Stimulated activated CD8-positive, alpha-beta memory T cell treated with anti-CD3 and anti-CD28 coated beads, Interleukin-12 subunit alpha, Interleukin-12 subunit beta, amount 100 ng/mL, for 24 hours (primary cell): ENCODE measurements around the gene NRG2.

Source experiments
- DNase-seq: peaks from one replicate; pipeline ENCODE4 v3.0.0-alpha.2; 2020; ENCODE audit errors: extremely low read depth

Gene NRG2

DNA sequence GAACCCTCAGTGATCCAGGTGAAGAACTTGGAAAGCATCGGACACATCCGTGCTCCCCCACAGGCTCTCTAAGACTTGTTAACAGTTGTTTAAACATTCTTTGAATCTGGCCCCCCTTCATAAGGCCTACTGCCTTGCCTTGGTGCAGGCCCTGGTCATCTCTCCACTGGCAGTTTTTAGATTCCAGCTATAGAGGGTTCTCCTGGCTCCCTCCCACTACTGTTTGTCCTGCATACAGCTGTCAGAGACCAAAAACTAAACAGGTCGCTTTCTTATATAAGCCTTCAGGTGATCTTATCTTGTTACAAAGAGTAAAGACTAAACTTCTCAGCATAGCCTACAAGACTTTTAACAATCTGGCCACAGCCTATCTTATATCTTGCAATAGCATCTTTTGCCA lies 32.3 kb downstream of the NRG2 start:
- DNase-seq: no peak

DNA sequence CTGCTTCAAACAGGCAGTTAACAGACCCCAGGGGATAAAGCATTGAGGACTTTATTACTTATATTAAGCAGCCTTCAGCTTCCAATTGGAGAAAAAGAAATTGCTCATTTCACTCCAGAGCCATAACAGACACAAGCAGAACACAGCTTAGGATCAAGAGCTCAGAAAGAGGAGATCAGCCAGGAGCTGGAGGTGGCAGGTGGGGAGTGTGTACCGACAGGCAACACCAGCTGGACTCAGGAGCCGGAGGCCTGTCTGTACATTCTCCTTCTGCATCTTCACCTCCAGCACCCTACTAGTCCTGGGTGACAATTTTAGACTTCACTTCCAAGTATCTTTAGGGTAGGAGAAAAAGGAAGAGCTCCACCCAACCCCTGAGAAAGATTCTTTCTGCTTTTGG lies 35.8 kb downstream of the NRG2 start:
- DNase-seq: no peak

- no peak for DNase-seq
Observed at GRCh38 chr5:140005145-140005591, 37.9 kb downstream of the NRG2 start.

- DNase-seq: no peak
Observed at GRCh38 chr5:140004174-140004573, 38.9 kb downstream of the NRG2 start.

DNA sequence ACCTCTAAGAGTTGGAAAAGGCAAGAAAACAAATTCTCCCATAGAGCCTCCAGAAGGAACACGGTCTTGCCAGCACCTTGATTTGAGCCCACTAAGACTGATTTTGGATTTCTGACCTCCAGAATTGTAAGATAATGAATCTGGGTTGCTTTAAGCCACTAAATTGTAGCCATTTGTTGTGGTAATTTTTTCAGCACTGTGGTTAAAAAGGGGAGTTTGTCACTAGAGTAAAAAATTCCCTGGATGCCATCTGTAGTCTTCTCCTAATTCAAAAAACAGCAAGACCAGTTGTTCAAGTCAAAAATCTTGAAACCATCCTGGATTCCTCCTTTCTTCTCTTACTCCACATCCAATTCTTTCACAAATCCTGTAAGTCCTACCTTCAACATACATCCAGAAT lies 39.6 kb downstream of the NRG2 start:
- DNase-seq: no peak

DNA sequence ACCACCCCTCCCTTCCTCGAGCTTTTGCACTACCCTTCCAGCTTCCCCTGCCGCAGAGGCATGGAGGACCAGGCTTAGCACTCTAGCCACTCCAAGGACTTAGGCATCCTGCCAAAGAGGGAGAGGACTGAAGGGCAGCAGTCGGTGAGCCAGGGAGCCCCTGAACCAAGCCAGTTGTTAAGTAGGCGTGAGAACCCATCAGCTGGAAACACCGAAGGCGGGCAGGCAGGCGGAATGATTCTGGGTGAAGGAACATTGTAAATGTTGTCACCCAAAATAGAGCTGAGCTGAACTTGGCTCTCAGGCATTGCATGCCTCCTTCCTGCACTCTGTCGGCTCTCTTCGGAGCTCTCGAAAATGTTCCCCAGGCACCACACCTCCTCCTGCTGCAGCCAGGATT lies 42.8 kb downstream of the NRG2 start:
- no peak for DNase-seq

DNA sequence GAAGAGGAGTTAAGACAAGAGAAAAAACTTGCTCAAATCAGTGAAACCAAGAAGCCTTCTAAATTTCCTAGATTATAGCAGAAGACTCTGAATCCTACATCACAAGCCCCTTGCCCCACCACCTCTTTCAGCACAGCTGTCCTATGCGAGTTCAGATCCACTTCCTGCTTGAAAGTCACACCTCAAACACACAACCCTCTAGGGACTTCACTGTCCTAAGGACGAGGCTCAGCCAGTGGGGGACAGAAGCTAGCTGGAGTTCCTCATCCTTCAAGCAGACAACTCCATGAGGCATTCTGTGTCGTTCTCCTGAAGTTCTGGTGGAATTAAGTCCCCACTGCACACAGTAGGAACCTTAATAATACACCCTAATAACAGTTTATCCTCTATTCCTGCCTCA lies 44.3 kb downstream of the NRG2 start:
- DNase-seq: no peak

DNA sequence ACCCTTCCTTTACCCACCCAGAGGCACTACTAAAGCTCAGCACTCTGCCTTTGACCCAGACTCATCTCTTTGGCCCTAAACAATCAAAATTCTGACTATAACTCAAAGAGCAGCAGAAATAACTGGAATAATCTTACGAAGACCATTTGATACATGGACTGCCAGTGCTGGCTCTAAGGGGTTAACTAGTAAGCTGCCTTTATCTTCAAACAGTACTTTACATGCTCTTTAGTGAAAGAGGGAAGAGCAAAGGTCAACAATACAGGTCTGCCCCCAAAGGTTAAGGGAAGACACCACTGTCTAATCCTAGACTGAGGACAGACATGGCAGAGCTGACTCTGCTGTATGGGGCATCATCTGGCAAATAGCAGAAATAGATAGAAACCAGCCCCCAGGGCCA lies 45.8 kb downstream of the NRG2 start:
- DNase-seq: no peak

GRCh38 chr5:139995929-139996328 lies 47.2 kb downstream of the NRG2 start:
- no peak for DNase-seq

DNA sequence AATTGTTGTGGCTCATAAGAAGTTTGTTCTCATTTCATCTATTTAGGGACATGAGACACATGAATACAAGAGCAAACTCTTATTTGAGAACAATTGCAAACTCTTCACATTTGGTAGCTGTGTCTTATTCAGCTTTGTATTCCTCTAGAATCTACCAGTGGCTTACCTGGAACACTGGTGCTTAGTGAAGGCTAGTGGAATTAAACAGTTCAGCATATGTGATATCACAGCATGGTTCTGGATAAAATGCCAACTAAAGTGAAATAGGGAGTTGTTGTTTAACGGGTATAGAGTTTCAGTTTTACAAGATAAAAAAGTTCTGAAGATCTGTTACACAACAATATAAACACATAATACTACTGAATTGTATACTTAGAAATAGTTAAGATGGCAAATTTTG lies 48.9 kb downstream of the NRG2 start:
- DNase-seq: no peak

DNA sequence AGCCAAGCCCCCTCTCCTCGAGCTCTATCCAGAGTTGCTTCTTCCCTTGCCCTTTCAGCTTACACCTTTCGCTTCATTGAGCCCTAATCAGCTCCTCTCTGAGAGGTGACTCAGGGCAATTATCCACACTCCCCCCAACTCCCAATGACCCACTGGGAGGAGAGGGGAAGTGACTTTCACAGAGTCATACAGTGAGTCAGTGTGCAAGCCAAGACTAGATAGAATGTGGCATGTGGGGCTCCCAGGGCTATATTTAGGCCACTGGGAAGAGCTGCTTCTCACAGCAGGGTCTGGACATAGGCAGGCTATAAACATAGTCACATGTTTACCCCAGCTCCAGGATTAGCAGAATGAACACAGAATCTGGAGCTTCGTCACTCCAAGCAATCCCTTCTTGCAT lies 57.4 kb downstream of the NRG2 start:
- no peak for DNase-seq

DNA sequence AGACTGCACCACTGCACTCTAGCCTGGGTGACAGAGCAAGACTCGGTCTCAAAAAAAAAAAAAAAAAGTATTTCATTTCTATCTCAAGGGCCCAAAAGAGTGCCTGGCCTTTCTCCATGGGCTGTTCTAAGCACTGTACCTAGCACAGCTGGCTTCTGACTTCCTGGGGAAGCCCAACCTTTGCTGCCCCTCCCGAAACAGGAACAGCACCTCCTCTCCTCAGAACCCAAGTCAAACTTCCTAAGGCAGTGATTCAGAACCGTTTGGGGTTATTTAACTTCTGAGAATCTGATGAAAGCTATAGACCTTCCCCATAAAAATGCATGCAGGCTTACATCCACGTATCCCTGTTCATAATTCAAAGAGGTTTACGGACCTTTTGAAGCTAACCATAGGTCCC lies 57.8 kb downstream of the NRG2 start:
- no peak for DNase-seq

GRCh38 chr5:139984816-139985215 lies 58.3 kb downstream of the NRG2 start:
- no peak for DNase-seq

GRCh38 chr5:139982975-139983240 lies 60.2 kb downstream of the NRG2 start:
- no peak for DNase-seq

GRCh38 chr5:139982157-139982974 lies 60.7 kb downstream of the NRG2 start:
- no peak for DNase-seq

- DNase-seq: no peak
Observed at GRCh38 chr5:139980765-139981164, 62.3 kb downstream of the NRG2 start.

DNA sequence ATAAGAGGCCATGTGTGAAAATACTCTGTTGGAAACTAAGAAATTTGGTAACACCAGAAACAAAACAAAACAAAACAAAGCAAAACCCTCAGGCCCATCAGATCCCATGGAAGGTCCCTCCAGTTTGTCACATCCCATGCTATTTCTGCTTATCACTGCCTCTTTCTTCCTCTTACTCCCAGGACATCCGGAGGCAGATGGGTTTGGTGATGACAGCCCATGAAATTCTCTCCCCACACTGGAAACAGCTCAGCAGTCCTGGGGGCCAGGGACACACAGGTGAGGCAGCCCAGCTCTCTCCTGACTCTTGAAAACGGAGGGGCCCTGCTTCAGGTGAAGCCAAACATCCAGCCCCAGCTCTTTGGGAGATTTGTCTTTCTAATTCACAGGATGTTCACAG lies 63.2 kb downstream of the NRG2 start:
- no peak for DNase-seq

DNA sequence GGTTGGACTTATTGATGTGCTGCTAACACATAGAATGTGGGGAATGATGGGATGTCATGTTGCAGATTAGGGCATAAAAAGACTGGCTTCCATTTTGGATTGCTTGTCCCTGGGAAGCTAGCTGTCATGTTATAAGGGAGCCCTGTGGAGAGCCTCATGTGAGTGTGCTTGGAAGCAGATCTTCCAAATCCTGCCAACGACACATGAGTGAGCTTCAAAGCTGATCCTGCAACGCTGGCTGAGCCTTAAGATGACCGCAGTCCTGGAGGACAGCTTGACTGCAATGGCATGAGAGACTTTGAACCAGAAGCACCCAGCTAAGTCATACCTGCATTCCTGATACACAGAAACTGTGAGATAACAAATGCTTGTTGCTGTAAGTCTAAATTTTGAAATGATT lies 63.6 kb downstream of the NRG2 start:
- no peak for DNase-seq

- no peak for DNase-seq
Observed at GRCh38 chr5:139976703-139977102, 66.4 kb downstream of the NRG2 start.

DNA sequence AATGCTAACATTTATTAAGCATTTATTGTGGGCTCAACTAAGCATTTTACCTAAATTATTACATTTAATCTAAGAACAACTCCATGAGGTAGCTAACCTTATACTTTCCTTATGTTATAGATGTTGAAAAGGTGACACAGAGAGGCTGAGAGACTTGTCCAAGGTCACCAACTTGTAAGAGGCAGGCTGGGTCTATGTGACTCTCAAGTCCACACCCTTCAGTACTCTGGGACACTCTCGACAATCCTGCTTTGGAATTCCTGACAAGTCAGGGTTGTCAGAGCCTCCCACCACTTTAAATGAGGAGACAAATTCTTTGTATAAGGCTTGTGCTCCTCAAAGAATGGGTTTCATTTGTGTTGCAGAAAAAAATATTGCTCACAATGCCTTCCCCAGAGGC lies 67.2 kb downstream of the NRG2 start:
- no peak for DNase-seq

GRCh38 chr5:139975306-139975705 lies 67.8 kb downstream of the NRG2 start:
- DNase-seq: no peak

DNA sequence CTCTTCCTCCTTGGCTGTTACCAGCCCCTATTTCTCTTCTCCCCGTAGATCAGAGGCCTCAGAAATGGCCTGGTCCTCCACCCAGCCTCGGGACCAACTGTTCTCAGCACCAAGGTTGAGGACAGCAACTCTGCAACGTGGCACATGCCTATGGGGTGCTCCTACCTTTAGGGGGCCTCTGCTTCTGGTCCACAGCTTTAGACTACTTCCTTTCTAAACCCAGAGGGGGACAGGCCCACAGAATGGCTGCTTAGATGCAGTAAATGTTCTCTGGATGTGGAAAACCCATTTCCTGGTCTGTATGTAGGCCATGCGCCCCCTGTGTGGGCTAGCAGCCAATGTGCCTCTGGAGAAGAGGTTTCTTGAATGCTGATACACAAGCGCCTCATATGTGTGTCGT lies 68.4 kb downstream of the NRG2 start:
- no peak for DNase-seq

- no peak for DNase-seq
Observed at GRCh38 chr5:139971202-139971725, 71.8 kb downstream of the NRG2 start.

GRCh38 chr5:139969318-139969717 lies 73.8 kb downstream of the NRG2 start:
- no peak for DNase-seq
